Measurements from ENCODE around the gene MSANTD1.

DNA sequence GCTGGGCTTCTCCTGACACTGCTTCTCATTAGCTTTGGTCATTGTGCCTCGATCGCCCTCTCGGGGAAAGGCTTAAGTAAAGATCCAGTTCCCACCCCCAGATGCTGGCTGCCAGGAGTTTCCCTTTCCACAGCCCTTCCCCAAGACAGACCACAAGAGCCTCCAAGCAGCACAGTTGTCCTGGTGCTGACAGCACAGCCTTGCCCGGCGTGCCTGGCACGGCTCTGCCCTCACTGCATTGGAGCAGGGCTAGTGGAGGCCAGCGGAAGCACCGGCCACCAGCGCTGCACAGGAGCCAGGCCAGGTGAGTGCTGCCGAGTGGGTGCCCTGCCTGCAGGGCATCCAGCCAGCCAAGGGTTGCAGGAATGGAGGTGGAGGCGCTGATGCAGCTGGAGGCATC is 9.7 kb upstream of the MSANTD1 start:
- TF ChIP-seq, protein P1, sequence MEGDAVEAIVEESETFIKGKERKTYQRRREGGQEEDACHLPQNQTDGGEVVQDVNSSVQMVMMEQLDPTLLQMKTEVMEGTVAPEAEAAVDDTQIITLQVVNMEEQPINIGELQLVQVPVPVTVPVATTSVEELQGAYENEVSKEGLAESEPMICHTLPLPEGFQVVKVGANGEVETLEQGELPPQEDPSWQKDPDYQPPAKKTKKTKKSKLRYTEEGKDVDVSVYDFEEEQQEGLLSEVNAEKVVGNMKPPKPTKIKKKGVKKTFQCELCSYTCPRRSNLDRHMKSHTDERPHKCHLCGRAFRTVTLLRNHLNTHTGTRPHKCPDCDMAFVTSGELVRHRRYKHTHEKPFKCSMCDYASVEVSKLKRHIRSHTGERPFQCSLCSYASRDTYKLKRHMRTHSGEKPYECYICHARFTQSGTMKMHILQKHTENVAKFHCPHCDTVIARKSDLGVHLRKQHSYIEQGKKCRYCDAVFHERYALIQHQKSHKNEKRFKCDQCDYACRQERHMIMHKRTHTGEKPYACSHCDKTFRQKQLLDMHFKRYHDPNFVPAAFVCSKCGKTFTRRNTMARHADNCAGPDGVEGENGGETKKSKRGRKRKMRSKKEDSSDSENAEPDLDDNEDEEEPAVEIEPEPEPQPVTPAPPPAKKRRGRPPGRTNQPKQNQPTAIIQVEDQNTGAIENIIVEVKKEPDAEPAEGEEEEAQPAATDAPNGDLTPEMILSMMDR (IDR thresholded peaks at IDR 0.05; ENCODE audit: extremely low read depth in 1 of 2, insufficient read depth in 1 of 2, low read depth in 1 of 2, low read length in 2 of 2) = no peak
- no peak for TF ChIP-seq JUN (IDR thresholded peaks at IDR 0.05; ENCODE audit: borderline replicate concordance, insufficient read depth, insufficient read length, low read depth)
- TF ChIP-seq, protein P2, sequence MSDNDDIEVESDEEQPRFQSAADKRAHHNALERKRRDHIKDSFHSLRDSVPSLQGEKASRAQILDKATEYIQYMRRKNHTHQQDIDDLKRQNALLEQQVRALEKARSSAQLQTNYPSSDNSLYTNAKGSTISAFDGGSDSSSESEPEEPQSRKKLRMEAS (IDR thresholded peaks at IDR 0.05; ENCODE audit: insufficient read depth, insufficient read length) = no peak
- no peak for TF ChIP-seq POLR2A (IDR thresholded peaks at IDR 0.05; ENCODE audit: low read depth, low read length)
- no peak for TF ChIP-seq EZH2 (IDR thresholded peaks at IDR 0.05; ENCODE audit: borderline replicate concordance, low read depth, low read length, severe bottlenecking)
- TF ChIP-seq POLR2AphosphoS5 (IDR thresholded peaks at IDR 0.05; ENCODE audit: insufficient read depth, low read depth, low read length) = no peak
